ENCODE results near the gene COG3.

COG3 gene

DNA sequence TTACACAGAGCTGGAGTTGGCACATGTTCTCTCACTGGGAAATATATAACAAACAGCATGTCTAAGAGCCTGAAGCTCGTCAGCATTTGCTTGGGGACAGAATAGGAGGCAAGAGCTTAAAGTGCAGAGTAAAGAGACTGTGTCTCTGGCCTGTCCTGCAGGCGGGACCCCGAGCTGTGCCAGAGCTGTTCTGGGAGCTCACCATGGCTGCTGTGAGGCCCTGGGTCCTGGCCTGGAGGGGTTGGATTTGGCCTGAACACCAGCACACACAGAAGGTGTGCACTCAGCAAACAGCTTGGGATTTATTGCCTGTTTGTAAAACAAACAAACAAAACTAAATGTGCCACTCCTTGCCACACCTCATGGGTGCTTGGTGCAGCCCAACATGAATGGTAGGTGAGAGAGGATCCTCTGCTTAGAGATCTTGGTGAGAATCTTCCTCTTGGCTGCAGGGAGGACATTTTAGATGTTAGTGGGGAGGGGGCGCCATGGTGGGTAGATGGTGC lies 89.9 kb downstream of the COG3 start:
- DNase-seq: no peak

DNA sequence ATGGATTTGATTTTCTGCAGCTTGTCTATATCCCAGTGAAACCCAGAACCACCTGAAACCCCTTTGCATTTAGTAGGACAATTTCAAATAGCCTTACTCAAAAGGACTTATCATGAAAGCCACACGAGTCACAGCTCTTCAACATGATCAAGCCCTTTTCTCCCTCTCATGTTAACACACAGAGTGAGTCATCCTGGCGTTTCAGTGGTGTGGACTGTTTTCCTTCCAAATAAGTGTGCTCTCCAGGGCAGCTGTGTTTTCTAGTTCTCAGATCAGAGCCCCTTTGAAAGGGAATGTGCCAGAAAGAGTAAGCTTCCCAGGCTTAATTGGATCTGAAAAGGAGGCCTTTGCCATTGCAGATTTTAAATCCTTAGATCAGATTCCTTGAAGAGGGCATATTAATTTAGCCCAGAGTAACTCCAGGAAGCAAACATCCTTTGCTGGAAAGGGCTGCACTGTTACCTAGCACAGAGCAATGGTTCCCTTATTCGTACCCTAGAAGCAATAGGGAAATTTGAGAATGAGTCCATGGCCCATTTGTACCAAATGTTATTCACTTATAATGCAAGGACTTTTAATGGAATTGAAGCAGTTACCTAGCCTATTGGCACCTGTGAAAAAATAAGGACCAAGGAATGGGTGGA lies 99.5 kb downstream of the COG3 start:
- peak in 1 of 2 donors; percentile 2 for DNase-seq

DNA sequence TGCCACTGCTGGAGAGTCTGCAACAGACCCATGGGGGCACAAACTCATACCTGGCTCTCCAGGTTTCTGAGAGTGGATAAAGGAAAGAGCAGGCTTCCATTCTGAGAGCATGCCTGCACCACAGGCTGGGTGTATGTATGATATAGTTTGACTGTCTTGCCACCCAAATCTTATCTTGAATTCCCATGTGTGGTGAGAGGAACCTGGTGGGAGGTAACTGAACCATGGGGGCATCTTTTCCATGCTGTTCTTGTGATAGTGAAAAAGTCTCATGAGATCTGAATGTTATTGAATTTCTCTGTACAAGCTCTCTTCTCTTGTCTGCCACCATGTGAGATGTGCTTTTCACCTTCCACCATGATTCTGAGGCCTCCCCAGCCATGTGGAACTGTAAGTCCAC lies 100.6 kb downstream of the COG3 start:
- no peak for DNase-seq

DNA sequence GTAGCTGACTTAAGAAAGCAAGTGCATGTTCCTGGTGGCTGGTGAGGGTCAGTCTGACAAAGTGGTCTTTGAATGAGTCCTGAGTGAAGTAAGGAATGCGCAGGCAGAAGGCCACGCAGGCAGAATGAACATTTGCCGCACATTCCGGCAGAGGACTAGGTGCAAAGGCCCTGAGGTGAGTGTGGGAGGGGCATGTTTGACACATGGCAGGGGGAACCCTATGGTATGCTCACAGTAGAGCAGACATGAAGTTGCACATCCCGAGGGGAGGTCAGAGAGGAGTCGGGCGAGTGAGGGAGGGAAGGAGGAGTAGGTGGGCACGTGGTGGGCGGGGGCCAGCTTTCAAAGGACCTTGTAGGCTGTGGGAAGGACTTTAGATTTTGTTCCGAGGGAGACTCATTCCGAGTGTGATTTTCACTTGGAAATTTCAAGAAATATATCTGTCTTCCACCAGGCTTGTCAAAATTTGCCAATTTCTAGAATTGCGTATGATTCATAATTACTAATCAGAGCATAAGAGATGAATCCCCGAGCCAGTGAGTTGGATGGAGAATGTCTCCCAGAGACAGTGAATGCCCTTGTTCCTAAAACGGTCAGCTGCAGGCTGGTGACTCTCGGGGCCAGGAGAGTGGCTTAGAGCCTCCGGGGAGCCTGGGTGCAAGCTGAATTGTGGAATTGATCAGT lies 110.5 kb downstream of the COG3 start:
- no peak for DNase-seq

DNA sequence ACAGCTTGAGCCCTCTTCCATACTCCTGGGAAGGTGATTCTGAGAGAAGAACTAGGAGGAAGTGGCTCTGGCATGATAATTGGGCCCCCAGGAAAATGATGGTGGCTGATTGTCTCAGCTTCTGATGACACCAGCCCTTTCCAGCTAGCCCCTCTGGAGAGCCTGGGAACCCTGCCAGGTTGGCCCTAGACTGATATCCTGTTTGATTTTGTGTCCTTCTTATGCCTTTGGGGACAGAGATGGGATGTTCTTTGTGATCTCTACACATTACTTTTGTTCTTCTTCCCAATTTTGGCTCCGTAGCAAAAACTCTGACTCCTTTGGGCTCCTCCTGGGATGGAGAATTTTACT lies 111.1 kb downstream of the COG3 start:
- DNase-seq: no peak

DNA sequence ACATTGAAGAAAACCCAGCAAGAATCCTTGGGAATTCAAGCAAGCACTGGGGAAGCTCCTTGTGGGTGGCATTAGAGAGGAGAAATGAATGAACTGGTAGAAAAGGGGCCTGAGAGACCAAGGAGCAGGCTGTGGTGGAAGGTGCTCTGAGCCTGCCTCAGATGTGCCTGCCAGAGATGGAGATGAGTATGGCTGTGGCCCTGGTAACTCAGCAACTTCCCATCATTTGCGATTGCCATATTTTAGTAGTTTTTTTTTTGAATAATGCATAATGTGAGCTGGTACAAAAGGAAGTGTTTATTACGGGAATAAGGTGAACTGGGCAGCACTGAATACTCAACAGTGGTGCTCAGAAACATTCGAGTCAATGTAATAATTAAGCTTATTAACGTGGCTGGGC lies 111.7 kb downstream of the COG3 start:
- no peak for DNase-seq

DNA sequence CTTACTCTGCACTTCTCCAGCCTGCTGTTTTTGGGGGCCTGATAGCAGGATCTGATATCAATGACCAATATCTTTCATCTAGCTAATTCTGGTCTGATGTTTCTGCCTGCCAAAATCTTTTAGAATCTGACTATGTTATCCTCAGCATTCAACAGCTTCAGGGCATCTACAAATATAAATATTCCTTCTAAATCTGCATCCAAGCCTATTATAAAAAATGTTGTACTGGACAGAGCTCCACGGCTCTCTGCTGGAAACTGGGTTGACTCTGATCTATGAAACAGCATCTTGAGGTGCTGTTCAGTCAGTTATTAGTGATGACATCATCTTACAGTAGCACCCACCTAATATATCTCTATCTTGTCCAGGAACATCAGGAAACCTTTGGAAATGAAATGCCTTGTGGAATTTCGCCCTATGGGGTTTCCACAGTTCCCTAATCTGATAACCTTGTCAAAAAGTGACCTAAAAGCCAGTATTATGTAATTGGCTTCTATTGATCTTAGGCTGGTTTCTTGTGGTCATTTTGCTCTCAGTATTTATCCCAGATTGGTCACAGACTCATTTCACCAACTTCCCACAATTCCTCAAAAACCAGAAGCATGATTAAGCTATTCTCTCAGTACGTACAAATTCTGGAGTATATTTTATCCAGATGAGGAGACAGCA lies 117.8 kb downstream of the COG3 start:
- no peak for DNase-seq

DNA sequence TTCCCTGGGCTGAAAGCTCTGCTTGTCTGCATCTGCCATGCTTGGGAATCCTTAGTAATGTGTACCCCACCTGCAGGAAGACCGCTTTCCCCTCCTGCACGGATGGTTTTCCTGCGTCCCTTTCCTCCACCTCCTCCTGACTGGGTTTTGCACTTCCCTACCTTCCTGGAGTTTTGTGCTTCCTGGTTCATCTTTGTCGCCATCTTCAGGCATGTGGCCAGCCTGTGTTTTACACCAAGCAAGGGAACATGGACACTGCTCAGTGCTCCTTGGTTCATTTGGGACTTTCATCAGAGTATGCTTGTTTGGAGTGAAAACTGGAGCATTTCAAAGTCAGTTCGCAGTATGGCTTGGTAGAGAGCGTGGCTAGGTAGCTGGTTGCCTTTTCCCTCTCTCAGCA lies 120.1 kb downstream of the COG3 start:
- DNase-seq: no peak
